Lower lobe of right lung (tissue), 2 donors: ENCODE results near the gene TRPV3. TPM values are rescaled to one million over a fixed set of nuclear protein-coding genes. Genes with fewer than 3 reads are reported as not detected.
"Not testable (repeated sequence)": the region's sequence is repeated elsewhere in the genome, so short reads cannot be mapped to it uniquely, and the experiment has no call there.

ENCODE experiments used
- ATAC-seq, 2 donors: fragments of 200-7000 bp; cut with Tn5 transposase; one replicate each; pipeline ENCODE4 v1.9.1; 2020 to 2022; ENCODE audit warnings: mild to moderate bottlenecking in 2 of 2, moderate library complexity in 2 of 2
- DNase-seq: peaks from one replicate; pipeline ENCODE4 v3.0.0-alpha.2; 2020
- H3K27ac ChIP-seq: fragments of 200-600 bp; one replicate; pipeline ENCODE4 v1.8.0; 2022
- H3K27me3 ChIP-seq: fragments of 200-600 bp; one replicate; pipeline ENCODE4 v1.8.0; 2022; ENCODE audit warnings: low read depth
- H3K36me3 ChIP-seq: fragments of 200-600 bp; one replicate; pipeline ENCODE4 v1.8.0; 2022; ENCODE audit warnings: mild to moderate bottlenecking
- H3K4me1 ChIP-seq: fragments of 200-600 bp; one replicate; pipeline ENCODE4 v1.8.0; 2022
- H3K4me3 ChIP-seq: fragments of 200-600 bp; one replicate; pipeline ENCODE4 v1.8.0; 2022; ENCODE audit warnings: mild to moderate bottlenecking
- H3K9me3 ChIP-seq: fragments of 200-600 bp; one replicate; pipeline ENCODE4 v1.8.0; 2022
- intact Hi-C: fragments of 100-400 bp; cut with DNase I; formaldehyde crosslinking; loops from one replicate; pipeline ENCODE4 v1.11.0; 2022
- total RNA-seq: library from RNA; stranded (reverse); fragmentation: NEBNext Ultra II Directional; extraction: Animal tissue kit (Norgen Biotek cat#: 25700); gene quantifications from one replicate; pipeline ENCODE4 v1.2.1, GENCODE V29; 2021
- TF ChIP-seq, protein P1 (sequence below): fragments of 200-600 bp; IDR thresholded peaks from one replicate; pipeline ENCODE4 v1.8.0; 2022; ENCODE audit warnings: antibody characterized with exemption, mild to moderate bottlenecking
- donor health status: DM: no; HTN: yes; CAD: no; lungs with severe emphysema.

TRPV3 gene
- total RNA-seq, 1 donor from 2014 or later: 0.68 TPM

DNA sequence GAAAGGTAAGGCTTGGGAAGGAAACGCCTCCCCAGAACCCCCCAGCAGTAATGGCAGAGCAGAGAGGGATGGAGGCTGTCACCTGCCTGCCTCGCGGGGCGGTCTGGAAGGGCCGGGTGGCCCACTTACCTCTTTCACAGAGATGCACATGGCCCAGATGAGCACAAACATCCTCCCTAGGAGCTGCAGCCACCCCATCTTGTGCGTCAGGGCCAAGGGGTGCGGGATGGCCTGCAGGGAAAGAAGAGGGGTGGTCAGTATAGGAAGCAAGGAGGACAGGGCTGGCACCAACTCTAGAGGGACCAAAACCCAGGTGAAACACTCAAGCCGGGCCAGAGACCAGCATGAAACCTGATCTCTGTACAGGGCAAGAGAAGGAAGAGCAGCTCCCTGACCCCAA lies 29.7 kb downstream of the TRPV3 start:
- Histone ChIP-seq H3K4me1 (no peaks in the 10 kb centered on the region), H3K9me3 (no peaks in the 10 kb centered on the region), H3K36me3 (no peaks in the 10 kb centered on the region), H3K4me3 (no peak overlapping the region), H3K27me3 (peaks cover 5% of the 10 kb centered on the region), H3K27ac (no peak overlapping the region)
- DNase-seq (no peak), ATAC-seq (no peak)
- intact Hi-C loops: no loop called here
- TF ChIP-seq, protein P1, sequence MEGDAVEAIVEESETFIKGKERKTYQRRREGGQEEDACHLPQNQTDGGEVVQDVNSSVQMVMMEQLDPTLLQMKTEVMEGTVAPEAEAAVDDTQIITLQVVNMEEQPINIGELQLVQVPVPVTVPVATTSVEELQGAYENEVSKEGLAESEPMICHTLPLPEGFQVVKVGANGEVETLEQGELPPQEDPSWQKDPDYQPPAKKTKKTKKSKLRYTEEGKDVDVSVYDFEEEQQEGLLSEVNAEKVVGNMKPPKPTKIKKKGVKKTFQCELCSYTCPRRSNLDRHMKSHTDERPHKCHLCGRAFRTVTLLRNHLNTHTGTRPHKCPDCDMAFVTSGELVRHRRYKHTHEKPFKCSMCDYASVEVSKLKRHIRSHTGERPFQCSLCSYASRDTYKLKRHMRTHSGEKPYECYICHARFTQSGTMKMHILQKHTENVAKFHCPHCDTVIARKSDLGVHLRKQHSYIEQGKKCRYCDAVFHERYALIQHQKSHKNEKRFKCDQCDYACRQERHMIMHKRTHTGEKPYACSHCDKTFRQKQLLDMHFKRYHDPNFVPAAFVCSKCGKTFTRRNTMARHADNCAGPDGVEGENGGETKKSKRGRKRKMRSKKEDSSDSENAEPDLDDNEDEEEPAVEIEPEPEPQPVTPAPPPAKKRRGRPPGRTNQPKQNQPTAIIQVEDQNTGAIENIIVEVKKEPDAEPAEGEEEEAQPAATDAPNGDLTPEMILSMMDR: no peak

DNA sequence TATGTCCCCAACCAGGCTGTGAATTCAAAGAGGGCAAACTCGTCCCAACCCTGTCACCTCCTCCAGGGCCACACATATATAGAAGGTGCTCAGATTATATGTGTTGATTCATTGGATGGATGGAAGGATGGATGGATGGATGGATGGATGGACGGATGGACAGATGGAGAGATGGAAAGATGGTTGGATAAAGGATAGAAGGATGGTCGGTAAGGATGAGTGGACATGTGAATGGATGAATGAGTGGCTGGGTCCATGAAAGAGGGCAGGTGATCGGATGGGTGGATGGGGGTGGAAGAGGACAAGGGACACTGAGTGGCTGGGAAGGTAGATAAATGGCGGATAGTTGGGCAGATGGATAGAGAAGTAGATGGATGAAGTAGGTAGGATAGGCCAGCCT lies 30.1 kb downstream of the TRPV3 start:
- H3K9me3 ChIP-seq: no peaks in the 10 kb centered on the region
- peaks cover 5% of the 10 kb centered on the region for H3K27me3 ChIP-seq
- TF ChIP-seq, protein P1: no peak
- DNase-seq (no peak), ATAC-seq (no peak)
- H3K36me3 ChIP-seq: no peaks in the 10 kb centered on the region
- H3K4me1 ChIP-seq: no peaks in the 10 kb centered on the region
- intact Hi-C loops: no loop called here
- H3K4me3 ChIP-seq: no peak overlapping the region
- H3K27ac ChIP-seq: no peak overlapping the region

DNA sequence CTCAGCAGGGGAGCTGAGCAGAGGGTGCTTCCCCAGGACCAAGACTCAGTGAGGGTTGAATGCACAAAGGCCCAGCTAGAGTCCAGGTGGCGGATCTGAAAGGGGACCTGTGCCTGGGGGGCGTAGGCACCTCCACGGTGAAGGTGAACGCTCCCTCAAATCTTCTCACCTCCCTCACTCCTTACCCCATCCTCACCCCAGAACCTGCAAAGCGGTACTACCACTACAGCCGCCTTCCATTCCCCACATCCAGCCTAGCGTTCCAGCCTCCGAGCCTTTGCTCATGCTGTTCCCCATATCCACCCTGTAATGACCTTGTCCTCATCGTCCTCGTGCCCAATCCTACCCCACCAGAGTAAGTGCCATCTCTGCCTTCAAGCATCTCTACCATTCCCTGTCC lies 30.6 kb downstream of the TRPV3 start:
- no peaks in the 10 kb centered on the region for H3K36me3 ChIP-seq
- intact Hi-C loops: no loop called here
- H3K27me3 ChIP-seq: peaks cover 5% of the 10 kb centered on the region
- H3K4me3 ChIP-seq: no peak overlapping the region
- TF ChIP-seq, protein P1: no peak
- no peaks in the 10 kb centered on the region for H3K4me1 ChIP-seq
- ATAC-seq (no peak), DNase-seq (no peak)
- H3K27ac ChIP-seq: no peak overlapping the region
- H3K9me3 ChIP-seq: no peaks in the 10 kb centered on the region

DNA sequence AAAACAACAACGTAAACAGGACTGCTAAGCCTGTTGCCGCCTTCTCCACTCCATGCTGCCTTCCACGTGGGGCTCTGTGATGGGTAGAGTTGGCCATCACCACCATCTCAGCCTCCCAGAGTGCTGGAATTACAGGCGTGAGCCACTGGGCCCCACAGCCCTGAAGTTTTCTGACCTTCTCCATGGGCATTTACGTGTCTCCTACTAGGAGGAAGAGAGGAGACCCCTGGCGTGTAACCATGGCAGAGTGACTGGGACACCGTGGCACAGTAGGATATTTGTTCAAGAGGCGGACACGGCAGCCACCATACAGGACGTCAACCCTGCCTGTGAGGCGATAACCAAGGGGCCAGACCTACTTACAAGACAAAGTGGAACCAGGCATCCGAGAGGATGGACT lies 31.1 kb downstream of the TRPV3 start:
- peaks cover 5% of the 10 kb centered on the region for H3K27me3 ChIP-seq
- intact Hi-C loops: no loop called here
- no peak for DNase-seq
- no peak for ATAC-seq
- no peak overlapping the region for H3K4me3 ChIP-seq
- no peaks in the 10 kb centered on the region for H3K36me3 ChIP-seq
- H3K4me1 ChIP-seq: no peaks in the 10 kb centered on the region
- H3K9me3 ChIP-seq: no peaks in the 10 kb centered on the region
- TF ChIP-seq, protein P1: no peak
- H3K27ac ChIP-seq: no peak overlapping the region

DNA sequence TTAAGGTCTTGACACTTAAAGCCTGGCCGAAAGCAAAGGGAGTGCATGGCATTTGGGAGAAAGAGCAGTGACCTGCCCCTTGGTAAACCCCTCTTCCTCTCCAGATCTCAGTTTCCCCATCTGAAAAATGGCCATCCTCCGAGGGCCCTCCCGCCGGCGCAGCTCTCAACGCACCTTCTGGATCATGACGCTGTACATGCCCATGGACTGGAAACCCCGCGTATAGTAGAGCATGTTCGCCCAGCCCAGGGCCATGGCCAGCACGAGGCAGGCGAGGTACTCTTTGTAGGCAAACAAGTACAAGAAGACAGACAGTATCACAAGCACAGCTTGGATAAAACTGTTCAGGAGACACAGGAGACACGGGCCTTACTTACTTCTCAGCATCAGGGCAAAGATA lies 33.6 kb downstream of the TRPV3 start:
- H3K9me3 ChIP-seq: no peaks in the 10 kb centered on the region
- no peak for ATAC-seq
- no peaks in the 10 kb centered on the region for H3K36me3 ChIP-seq
- H3K4me1 ChIP-seq: no peaks in the 10 kb centered on the region
- intact Hi-C loops: no loop called here
- H3K27me3 ChIP-seq: no peaks in the 10 kb centered on the region
- DNase-seq: no peak
- H3K27ac ChIP-seq: no peak overlapping the region
- no peak overlapping the region for H3K4me3 ChIP-seq
- TF ChIP-seq, protein P1: no peak

DNA sequence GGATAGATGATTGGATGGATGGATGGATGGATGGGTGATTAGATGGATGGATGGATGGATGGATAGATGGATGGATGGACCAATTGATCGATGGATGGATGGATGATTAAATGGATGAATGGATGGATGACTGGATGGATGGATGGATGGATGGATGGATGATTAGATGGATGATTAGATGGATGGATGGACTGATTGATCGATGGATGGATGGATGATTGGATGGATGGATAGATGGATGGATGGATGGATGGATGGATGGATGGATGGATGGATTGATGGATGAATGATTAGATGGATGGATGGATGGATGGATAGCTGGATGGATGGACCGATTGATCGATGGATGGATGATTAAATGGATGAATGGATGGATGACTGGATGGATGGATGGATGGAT lies 38.1 kb downstream of the TRPV3 start:
- intact Hi-C loops, DNase-seq, H3K27ac ChIP-seq: not testable (repeated sequence)

More for the DNA sequence above, 38.1 kb downstream of the TRPV3 start:
- not testable (repeated sequence) for H3K4me1 ChIP-seq, H3K4me3 ChIP-seq, H3K36me3 ChIP-seq, H3K9me3 ChIP-seq, ATAC-seq, H3K27me3 ChIP-seq
